GM21367 (cell line): ENCODE results near the gene CREB5.

ENCODE experiments used
- ATAC-seq: cut with Tn5 transposase; IDR thresholded peaks from one replicate; pipeline ENCODE4 v1.9.1; 2021; ENCODE audit not compliant: unreplicated experiment

Gene CREB5

DNA sequence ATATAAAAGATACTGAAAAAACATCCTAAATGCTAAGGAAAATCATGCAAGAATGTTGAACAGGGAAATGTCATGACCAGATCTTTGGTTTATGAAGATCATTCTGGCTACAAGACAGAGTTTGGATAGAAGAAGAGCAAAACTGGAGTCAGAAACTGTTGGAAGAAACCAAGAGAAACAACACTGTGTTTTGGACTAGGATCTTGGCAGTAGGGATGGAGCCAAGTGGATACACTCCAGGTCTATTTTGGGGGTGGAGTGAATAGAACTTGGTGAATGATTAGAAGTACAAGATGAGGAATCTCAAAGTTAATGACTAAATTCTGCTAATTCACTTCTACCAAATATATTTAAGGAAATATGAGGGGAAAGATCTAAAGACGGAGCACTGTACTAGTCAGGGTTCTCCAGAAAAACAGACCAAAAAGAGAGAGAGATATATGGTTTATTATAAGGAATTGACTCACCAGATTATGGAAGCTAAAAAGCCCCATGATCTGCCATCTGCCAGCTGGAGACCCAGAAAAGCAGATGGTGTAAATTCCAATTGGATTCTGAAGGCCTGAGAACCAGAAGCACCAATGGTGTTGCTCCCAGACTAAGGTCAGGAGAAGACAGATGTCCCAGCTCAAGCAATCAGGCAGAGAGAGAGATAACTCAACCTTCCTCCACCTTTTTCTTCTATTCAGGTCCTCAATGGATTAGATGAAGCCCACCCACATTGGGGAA, 290.9 kb downstream of the CREB5 start:
- no peak for ATAC-seq

DNA sequence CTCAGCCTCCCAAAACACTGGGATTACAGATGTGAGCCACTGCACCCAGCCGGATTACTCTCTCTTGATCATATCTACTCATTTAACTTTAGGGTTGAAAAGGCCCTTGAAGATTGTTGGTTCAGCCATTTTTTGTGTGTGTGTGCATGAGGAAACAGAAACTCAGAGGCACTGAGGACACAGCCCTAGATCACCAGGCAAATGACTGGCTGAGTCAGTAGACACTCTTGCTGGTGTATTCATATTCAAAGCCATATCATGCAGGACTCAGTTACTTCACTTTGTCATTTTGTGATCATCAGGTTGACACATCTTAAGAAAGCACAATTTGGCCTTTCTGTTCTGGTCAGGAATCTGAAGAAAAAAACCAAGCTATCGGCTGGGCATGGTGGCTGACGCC, 292.4 kb downstream of the CREB5 start:
- ATAC-seq: no peak

DNA sequence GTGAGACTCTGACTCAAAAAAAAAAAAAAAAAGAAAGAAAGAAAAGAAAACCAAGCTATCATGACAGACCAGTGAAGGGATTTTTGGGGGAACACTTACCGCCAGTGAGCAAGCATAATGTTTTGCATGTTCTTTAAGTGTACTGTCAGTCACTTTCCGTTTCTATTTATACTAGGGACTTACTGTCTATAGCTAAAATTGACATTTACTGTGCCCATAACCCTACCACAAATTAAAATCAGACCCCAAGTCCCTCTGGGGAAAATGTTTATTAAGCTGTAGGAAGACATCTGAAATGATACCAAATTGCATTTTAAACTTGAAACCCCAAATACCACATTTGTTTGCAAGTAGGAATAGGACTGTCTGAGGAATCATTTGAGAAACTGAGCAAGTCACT, 293.0 kb downstream of the CREB5 start:
- peak; percentile 88 for ATAC-seq

DNA sequence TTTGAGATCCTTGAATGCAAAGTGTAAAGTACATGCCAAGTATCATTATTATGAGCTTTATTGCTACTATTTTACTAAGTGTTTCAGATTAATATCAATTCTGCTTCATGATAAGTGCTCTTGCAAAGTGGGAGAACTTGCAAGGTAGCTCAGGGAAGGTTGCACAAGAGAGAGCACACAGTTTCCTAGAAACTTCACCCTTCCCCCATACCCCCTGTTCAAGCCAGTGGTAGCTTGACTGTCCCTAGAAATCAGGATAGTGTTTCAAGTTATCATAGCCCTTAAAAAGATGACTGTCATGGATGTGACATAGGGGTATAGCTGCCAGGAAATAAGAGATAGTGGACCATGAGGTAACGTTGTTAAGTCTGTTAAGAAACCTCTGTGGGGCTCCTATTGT, 294.3 kb downstream of the CREB5 start:
- no peak for ATAC-seq

DNA sequence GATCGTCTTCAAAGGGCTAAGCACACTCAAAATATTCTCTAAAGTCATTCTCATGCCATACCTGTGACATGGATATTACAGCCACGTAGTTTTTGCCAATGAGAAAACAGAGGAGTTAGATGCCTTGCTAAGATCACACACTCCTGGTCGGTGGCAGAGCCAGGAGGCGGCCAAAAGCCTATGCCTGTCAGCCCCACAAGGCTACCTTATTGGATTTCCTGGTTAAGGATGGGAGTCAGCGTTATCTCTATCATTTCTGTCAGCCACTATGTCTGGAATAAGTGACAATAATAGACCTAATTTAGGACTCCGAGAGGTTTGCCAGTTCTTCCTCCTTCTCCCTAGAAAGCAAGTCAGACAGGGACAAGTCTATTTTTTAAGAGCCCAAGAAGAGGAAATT, 295.0 kb downstream of the CREB5 start:
- ATAC-seq: no peak

DNA sequence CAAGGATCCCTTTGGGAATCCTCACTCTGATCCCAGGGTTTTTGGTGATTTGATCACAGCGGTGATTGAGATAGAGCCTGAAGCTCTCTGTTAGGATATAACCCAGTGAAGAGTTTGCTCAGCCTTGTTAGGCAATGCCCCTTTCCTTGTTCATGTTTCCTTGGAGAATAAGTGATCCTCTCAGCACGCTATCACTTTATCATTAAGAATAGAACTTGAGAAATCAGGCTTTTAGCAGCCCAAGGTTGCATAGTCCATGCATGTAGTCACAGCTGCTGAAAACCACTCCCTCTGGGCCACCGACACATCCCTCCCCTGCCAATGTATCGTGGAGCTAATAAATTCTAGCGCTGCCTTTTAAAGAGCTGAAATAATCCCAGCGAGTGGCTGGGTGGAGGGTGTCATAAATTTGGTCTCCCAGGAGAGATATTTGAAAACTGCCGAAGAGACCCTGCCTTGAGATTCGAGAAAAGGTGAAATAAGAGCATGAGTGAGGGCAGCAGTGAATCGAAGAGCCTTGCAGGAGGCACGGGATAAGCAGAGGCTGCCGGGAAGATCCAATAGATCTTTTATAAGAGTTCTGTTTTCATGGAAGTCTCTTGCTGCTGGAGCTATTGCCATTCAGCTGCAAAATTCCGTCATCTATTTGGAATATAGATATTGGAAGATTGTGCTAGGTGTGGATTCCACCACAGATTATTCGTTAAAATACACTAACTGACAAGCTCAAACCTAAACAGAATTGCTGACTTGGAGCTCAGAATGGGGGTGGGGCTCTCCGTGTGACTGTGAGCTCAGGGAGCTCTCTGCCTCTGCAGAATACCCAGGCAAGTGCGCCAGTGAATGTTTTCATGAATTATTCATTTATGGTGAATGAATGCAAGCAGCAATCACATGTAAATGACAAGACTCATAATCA, 296.0 kb downstream of the CREB5 start:
- no peak for ATAC-seq

DNA sequence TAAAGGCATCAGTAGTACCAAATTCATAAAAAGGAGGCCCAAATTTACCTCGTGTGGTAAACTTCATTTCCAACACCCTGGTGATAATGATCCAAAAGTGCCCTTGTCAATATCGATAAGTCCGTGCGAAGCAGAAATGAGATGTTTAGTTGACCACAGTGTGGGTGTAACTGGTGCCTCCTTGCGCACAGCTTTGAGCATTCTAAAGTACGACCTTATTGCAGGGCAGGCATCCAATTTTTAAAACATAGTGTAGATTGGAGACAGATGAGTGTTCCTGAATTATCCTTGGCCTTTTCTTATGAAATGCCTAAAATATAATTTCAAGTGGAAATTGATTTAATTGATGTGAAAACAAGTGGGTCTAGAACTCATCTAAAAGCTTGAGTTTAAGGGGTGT, 297.4 kb downstream of the CREB5 start:
- no peak for ATAC-seq

DNA sequence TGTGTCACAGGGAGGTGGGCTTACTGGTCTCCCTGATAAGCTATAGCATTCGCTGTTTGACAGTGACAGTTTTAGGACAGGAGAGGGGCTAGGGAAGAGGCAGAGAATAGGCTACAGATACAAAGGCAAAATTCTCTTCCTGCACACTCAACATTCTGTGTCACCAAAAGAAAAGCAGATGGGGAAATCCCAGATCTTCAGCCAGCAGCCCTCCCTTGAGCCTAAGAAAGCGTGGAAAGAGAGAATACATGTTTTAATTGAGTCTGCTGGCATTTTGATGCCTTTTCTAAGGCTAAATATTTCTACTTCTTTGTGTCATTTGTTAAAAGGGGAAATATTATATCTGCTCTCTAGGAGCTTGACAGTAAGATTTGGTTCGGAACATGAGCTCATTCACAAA, 298.8 kb downstream of the CREB5 start:
- no peak for ATAC-seq

DNA sequence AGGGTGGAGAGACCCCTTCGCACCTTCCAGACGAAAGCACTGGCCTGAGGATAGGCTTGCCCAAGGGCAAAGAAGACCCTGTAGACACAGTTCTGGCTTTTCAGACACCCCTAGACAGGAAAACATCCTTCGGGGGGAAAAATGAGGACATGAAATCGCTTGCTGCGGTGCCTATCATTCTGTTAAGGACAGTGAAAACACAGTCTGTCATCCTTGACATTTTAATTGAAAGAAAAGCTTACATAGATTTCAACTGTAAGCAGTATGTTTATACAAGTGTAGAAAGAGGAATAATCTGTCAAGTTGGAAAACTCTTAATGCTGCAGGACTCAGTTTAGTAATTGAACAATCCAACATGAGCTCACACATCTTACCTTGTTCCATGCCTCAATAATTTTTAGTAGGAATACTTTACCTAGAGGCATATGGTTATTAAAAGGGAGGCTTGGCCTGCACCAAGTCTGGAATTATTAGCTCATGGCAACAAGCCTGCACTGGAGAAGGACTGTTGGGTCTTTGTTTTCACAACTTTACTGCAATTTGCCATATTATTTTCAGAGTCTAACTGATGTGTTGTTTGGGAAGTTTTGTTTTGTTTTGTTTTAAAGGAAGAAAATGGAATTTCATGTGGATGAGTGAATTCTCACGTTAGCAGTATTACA, 302.3 kb downstream of the CREB5 start:
- ATAC-seq: no peak

DNA sequence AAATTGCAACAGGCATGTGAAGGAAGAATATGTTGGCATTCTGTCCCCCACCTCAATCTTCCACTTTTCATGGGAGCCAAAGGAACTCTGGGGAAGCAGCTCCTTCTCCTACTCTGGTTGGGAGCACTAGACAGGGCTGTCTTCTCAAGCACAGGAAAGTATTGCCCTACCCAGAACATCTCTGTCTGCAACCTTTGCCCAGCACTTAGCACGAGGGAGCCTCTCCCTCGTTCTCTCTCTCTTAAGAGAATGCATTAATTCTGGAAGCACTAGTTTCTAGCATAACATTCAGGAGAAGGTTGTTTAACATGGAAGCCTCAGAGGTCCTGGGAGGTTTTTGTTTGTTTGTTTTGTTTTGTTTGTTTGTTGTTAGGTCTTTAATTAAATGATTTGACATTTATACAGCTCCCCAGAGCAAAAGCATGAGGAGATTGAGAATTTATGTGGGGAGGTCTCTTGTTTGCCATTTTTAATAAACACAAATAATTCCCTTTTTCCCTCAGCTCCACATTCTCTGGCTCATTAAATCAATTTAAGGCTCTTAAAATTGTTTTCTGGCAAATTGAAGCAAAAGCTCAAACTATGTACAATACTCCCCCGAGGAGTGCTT, 305.2 kb downstream of the CREB5 start:
- no peak for ATAC-seq

DNA sequence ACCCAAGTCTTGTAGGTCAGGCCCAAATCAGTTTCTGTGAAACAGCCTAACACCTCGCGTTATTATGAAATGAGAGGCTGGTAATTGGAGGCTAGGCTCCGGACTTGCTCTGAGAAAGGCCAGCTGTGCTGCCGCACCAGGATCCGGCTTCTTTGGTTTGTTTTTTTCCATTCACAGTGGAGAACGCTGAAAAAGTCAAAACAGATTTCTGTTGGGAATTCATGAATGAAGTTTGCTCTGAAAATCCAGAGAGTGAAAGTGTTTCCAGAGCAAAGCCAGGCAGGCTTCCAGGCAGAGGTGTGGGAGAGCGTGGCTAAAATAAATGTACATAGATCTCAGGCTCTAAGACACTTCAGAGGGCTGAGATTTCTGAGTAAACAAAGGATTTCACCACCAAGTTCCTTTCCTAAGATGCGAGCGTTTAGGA, 305.8 kb downstream of the CREB5 start:
- no peak for ATAC-seq

DNA sequence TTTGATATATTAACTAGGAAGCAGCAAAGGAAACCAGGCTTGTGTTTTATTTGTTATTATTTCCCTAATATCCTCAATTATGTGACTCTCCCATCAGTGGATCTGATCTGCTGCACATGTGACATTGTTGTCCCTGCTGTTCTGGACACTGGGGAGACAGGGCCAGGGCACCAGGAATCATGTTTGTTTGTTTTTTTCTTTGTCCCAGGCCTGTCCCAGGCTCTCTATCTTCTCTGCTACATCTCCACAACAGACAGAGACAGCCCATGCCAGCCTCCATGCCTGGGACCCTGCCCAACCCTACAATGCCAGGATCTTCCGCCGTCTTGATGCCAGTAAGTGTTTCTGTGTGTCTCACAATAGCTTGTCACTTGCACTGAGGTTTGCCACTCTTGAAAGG, 306.2 kb downstream of the CREB5 start:
- ATAC-seq: no peak

DNA sequence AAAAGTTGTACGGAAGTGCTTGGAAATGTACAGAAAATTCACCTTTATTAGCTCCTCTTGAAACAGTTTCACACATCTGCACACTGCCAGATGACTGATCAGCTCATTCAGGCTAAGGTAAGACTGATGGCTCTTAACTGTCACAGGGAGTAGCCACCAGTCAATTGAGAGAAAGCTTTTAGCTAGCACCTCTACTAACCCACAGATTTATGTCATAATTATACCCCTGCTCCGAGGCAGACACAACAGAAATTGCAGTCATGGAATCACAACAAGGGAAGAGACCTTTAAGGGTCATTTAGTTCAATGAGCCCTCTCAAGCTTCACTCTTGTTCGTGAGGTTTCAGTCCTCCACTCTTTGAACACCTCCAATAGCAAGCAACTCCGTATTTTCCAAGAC, 310.4 kb downstream of the CREB5 start:
- ATAC-seq: no peak

DNA sequence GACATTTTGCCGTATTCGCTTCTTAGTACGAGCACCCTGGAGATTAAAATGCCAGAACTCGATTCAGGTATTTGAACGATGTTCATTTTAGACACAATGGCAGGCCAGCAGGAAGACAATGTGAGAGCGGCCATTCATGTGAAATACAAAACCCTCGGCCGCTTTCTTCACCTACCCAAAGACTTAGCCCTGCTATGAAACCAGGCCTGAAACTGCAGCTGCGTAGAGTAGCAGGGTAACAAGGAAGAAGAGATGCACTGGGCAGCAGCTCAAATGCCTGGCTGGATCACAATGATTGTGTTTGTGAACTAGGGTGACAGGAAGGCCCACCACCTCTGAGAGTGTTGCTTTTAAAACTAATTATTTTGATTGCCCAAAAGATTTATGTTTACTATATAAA, 311.0 kb downstream of the CREB5 start:
- ATAC-seq: no peak

DNA sequence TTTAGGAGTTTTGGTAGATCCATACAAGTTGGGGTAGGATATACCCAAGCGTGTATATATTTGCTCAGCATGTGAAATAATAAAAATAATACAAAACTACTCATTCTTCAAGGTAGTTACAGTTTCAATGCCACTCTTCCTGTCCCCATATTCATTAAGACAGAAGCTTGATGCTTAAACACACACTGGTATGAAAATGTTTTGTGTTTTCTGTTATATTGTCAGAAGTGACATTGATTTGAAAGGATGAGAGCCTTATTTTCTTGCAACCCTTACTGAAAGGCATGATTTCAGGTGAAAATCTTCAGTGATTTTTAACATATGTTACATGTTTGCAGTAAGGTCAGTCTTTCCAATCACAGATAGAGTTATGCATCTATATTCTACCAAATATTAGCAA, 312.2 kb downstream of the CREB5 start:
- no peak for ATAC-seq

DNA sequence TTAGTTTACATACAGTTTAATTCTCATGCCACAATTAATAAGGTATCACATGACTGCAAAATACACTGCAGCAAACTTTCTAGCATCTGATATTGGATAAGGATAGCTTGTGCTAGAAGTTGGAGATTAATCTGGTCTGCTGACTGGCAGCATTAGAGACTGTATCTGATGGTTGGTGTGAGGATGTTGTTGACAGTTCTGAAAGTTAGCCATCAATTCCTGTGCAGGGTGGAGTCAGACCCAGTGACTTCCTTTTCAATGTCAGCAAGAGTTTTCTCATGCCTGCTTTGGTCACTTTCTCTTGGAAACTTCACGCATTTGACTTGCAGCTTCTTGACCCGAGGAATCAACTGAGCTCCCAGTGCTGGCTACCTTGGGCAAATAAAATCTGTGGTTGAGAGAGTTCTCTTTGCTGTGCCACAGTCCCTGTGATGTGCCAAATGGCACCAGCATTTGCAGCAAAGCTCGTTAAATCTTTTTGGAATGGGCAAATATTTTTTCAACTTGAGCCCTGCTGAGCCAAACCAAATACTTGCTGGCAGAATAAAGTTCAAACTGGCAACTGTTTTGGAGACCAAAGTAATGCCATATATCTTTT, 312.8 kb downstream of the CREB5 start:
- no peak for ATAC-seq

DNA sequence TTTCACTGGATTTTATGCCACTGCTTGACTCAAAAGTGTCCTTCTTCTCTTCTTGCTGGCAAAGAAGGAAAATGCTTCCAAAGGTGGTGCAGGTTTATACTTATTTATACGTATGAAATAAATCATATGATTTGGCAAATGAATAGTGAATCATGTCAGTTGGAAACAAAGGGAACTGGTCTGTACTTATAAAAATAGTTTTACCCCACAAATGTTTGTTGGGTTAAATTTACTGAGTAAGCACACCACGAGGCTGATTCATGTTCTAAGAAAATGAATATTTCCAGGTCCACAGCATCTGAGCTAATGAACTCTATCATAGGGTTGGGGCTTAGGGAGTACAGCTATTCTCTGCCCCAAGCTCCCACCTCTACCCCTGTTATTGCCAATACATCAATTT, 313.6 kb downstream of the CREB5 start:
- no peak for ATAC-seq

DNA sequence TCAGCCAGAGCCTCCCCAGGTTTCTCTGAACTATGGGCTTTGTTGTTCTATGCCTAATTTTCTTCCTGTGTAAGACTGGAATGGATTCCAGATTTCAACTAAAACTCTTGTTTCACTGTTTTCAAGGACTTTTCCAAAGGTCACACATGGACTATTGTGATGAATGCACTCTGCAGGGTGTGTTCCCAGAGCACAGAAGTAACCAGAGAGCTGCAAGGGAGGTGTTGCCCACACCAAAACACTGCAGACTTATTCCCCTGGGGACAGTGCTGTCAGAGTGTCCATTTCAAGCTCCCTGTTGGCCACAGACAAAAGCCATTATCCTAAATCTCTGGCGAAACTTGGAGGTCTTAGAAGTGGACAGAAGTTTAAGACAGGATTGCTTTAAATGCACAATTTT, 314.2 kb downstream of the CREB5 start:
- ATAC-seq: no peak

DNA sequence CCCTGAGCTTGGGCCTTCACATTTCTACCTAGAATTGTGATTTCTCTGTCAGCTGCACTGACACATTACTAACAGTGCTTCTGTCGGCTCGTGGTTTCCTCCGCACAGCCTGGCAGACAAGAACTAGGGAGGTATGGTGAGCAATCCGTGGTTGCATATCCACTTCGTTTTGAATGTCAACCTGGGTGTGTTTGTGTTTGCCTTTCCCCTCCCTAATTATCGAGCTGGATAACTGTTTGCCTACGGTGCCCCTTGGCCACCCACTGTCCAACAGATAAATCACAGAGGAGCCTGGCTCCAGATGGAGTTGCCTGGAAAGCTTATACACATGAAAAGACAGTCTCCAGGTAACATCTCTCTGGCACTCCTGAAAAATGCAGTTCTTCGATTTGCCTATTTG, 317.0 kb downstream of the CREB5 start:
- no peak for ATAC-seq

DNA sequence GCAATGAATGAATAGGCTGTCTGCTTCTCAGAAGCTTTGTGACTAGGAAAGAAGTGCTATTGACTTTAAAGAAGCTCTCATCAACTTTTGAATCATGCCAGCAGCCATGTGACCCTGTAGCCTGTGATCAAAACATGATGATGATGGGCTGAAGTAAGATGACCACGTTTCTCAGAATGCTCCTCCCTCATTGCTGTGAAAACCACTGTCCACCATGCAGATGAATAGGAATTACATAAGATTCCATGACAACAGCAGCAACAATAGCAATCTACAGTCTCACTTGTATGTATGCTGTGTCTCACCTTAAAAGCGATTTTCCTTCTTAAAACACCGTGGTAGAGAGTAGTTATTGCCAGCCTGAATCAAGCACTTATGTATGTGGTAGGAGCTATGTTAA, 317.4 kb downstream of the CREB5 start:
- no peak for ATAC-seq

DNA sequence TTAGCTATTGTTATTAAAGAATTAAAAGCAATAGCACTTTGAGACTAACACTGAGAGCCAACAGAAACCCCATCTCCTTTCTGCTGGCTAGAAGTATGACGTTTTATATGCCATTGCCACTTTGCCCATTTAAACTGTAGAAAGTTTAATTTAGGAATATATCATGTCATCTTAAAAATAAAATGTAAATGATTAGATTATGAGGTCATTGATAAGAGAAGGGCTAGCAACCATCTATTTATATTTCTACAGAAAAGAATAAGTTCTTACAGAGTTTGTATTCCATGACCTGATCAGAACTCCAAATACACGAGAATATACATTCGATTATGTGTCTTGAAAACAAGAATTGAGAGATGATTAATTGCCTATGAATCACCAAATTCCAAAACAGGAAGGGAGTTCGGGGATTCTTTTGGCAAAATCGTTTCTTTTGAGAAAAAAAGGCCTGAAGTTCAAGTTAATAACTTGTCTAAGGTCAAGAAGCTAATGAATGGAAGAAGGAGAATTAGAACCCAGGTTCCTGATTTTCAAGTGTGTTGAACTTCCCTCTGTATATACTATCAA, 318.9 kb downstream of the CREB5 start:
- no peak for ATAC-seq
